Medulla oblongata (tissue), 1 donor: Measurements from ENCODE around the gene PXK.
A peak's percentile ranks its signal among the peaks of the same experiment; 100 is the strongest.

Source experiments
- DNase-seq: peaks from one replicate; pipeline ENCODE4 v3.0.0-alpha.2; 2015; ENCODE audit errors: extremely low spot score

The PXK gene

GRCh38 chr3:58383476-58383875 is 50.8 kb downstream of the PXK start:
- DNase-seq, result no peak

GRCh38 chr3:58383904-58384303 is 51.2 kb downstream of the PXK start:
- peak; percentile 57 for DNase-seq

- no peak for DNase-seq
Observed at GRCh38 chr3:58384381-58385090, 51.8 kb downstream of the PXK start.

- peak; percentile 91 for DNase-seq
Observed at GRCh38 chr3:58386626-58387365, 54.1 kb downstream of the PXK start.

- DNase-seq, result no peak
Observed at GRCh38 chr3:58387650-58388546, 55.2 kb downstream of the PXK start.

- peak; percentile 94 for DNase-seq
Observed at GRCh38 chr3:58388550-58389091, 55.9 kb downstream of the PXK start.

GRCh38 chr3:58391156-58391865 is 58.6 kb downstream of the PXK start:
- DNase-seq, result no peak

- no peak for DNase-seq
Observed at GRCh38 chr3:58392181-58392580, 59.5 kb downstream of the PXK start.

GRCh38 chr3:58394339-58394738 is 61.6 kb downstream of the PXK start:
- DNase-seq, result no peak

- DNase-seq, result no peak
Observed at GRCh38 chr3:58398669-58399333, 66.1 kb downstream of the PXK start.

GRCh38 chr3:58403513-58404109 is 70.9 kb downstream of the PXK start:
- DNase-seq, result no peak

- DNase-seq, result no peak
Observed at GRCh38 chr3:58404396-58404795, 71.7 kb downstream of the PXK start.

GRCh38 chr3:58408906-58409305 is 76.2 kb downstream of the PXK start:
- no peak for DNase-seq

- DNase-seq, result no peak
Observed at GRCh38 chr3:58409663-58410062, 77.0 kb downstream of the PXK start.

- DNase-seq, result no peak
Observed at GRCh38 chr3:58411036-58411435, 78.3 kb downstream of the PXK start.

- DNase-seq, result no peak
Observed at GRCh38 chr3:58411851-58412830, 79.4 kb downstream of the PXK start.

- DNase-seq, result peak; percentile 83
Observed at GRCh38 chr3:58414538-58415197, 82.0 kb downstream of the PXK start.

GRCh38 chr3:58416191-58416590 is 83.5 kb downstream of the PXK start:
- DNase-seq, result no peak

GRCh38 chr3:58417075-58417474 is 84.4 kb downstream of the PXK start:
- no peak for DNase-seq
